GM06990 (cell line): Measurements from ENCODE around the gene ECD.
"Not testable (repeated sequence)": the region's sequence is repeated elsewhere in the genome, so short reads cannot be mapped to it uniquely, and the experiment has no call there.

Source experiments
- DNase-seq: peaks from one replicate; pipeline ENCODE4 v3.0.0-alpha.2; 2011; ENCODE audit not compliant: insufficient read length; ENCODE audit errors: extremely low read depth
- H3K27me3 ChIP-seq: replicated peaks from 2 replicates; pipeline ENCODE4 v1.6.0; 2011; ENCODE audit warnings: low read length; ENCODE audit not compliant: control insufficient read depth, insufficient read depth
- H3K36me3 ChIP-seq: 2 replicates; pipeline ENCODE4 v1.5.1; 2011; ENCODE audit warnings: low read length; ENCODE audit not compliant: control insufficient read depth, insufficient read depth
- H3K4me3 ChIP-seq: replicated peaks from 2 replicates; pipeline ENCODE4 v1.5.1; 2011; ENCODE audit warnings: low read depth, mild to moderate bottlenecking, control low read depth, low read length
- TF ChIP-seq, protein P1 (sequence below): IDR thresholded peaks from 2 replicates; pipeline ENCODE4 v1.5.1; 2011; ENCODE audit warnings: low read length, control low read depth, mild to moderate bottlenecking, inconsistent platforms; ENCODE audit not compliant: insufficient read depth, poor library complexity, severe bottlenecking

ECD gene

GRCh38 chr10:73110345-73110849 is 57.4 kb downstream of the ECD start, which contains the start of gene NUDT13:
TSS of gene NUDT13 (plus strand) at chr10:73110455. CDS start at chr10:73114366, 3,911 bp downstream.
- Histone ChIP-seq H3K36me3 (no peaks in the 10 kb centered on the region; the same call in 1 of the 2 replicates), H3K27me3 (no peaks in the 10 kb centered on the region), H3K4me3 (peak within 1 kb of the TSS; percentile 50)
- TF ChIP-seq, protein P1, sequence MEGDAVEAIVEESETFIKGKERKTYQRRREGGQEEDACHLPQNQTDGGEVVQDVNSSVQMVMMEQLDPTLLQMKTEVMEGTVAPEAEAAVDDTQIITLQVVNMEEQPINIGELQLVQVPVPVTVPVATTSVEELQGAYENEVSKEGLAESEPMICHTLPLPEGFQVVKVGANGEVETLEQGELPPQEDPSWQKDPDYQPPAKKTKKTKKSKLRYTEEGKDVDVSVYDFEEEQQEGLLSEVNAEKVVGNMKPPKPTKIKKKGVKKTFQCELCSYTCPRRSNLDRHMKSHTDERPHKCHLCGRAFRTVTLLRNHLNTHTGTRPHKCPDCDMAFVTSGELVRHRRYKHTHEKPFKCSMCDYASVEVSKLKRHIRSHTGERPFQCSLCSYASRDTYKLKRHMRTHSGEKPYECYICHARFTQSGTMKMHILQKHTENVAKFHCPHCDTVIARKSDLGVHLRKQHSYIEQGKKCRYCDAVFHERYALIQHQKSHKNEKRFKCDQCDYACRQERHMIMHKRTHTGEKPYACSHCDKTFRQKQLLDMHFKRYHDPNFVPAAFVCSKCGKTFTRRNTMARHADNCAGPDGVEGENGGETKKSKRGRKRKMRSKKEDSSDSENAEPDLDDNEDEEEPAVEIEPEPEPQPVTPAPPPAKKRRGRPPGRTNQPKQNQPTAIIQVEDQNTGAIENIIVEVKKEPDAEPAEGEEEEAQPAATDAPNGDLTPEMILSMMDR: no peak
- peak; percentile 40 for DNase-seq

- H3K4me3 ChIP-seq, DNase-seq, H3K27me3 ChIP-seq, H3K36me3 ChIP-seq: not testable (repeated sequence)
Measured at GRCh38 chr10:73109248-73109652, 58.6 kb downstream of the ECD start.

- Histone ChIP-seq H3K4me3 (no peak overlapping the region), H3K27me3 (no peaks in the 10 kb centered on the region), H3K36me3 (no peaks in the 10 kb centered on the region; the same call in 1 of the 2 replicates)
- TF ChIP-seq, protein P1: no peak
- no peak for DNase-seq
Measured at GRCh38 chr10:73106301-73106700, 61.5 kb downstream of the ECD start.

DNA sequence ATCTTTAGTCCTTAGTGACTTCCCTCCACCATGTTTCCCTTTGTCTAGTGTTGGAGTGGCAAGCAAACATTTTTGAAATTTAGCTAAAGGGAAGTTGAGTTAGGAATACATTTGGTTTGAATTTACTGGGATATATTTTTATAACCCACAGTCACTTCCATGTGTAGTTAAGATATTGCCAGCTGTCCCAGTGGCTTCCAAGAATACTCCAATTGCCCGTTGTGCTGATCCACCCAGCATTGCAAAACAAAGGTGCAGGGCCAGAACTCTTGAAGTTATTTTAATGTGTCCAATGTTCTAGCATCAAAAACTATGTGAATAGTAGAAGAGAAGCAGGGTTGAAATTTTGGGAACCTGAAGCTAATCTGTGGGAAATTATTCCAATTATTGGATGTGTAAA is 68.7 kb downstream of the ECD start:
- TF ChIP-seq, protein P1: no peak

DNA sequence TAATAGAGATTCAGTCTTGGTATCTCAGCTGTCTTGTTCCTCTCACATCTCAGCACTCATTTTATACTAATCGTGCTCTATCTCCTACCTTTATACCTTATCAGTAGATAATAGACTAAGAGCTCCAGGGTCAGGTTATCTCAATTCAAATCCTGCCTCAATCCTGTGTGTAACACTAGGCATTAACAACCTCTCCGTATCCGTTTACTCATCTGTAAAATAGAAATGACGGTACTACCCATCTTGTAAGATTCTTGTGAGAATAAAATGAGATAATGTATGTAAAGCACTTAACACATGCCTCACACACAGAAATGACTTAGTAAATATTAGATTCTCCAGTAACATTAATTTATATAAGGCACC is 70.5 kb downstream of the ECD start:
- peaks cover 1% of the 10 kb centered on the region for H3K36me3 ChIP-seq
- TF ChIP-seq, protein P1: no peak
- DNase-seq: no peak
- H3K27me3 ChIP-seq: no peaks in the 10 kb centered on the region
- H3K4me3 ChIP-seq: peak overlapping the region; percentile 43

More for the DNA sequence above, 68.7 kb downstream of the ECD start:
- no peaks in the 10 kb centered on the region for H3K27me3 ChIP-seq
- H3K4me3 ChIP-seq: no peak overlapping the region
- peaks cover 1% of the 10 kb centered on the region for H3K36me3 ChIP-seq
- DNase-seq: no peak

GRCh38 chr10:73096449-73097304 is 71.1 kb downstream of the ECD start, which contains the start of gene P4HA1:
TSS of gene P4HA1 (minus strand) at chr10:73096866. CDS start at chr10:73074883, 21,983 bp downstream.
- peak; percentile 100 for DNase-seq
- Histone ChIP-seq H3K36me3 (peaks cover 1% of the 10 kb centered on the region), H3K27me3 (no peaks in the 10 kb centered on the region), H3K4me3 (peak within 1 kb of the TSS; percentile 92)
- TF ChIP-seq, protein P1: peak; percentile 89
